ENCODE measurements around the gene AFTPH.

Gene AFTPH

GRCh38 chr2:64593035-64593655 is 69.0 kb downstream of the AFTPH start:
- DNase-seq = no peak

DNA sequence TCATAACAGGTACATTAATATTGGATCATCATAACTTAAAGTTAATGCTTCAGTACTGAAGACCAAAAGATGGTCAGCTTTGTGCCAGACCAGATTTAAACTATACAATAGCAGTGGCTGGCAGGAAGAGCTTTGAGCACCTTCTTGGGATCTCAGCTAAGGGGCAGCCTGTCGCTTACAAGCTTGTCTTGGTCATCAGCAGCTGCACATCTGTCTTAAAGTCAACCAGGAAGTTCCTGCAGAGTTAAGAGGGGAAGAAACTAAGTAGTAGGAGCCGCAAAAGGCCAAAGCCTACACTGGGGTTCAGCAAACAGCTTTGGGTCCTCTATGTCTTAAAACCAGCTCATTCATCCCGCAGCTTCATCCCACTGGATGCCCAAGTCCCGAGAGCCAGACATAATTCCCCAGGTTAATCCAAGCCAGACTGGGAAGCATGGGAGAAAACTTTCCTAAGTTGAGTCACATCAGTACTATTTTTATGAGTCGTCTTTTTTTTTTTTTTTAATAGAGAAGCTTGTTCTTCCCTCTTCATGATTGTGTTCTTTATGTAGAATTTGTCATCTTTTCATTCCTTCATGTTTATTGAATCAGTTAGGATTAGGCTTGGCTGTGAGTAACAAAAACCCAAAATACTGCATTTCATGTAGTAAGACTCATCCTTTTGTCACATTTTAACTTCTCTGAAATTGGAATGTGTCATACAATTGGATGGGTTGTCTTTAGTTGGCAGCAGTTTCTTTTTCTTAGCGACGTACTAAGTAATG is 70.3 kb downstream of the AFTPH start:
- DNase-seq = peak; percentile 29

DNA sequence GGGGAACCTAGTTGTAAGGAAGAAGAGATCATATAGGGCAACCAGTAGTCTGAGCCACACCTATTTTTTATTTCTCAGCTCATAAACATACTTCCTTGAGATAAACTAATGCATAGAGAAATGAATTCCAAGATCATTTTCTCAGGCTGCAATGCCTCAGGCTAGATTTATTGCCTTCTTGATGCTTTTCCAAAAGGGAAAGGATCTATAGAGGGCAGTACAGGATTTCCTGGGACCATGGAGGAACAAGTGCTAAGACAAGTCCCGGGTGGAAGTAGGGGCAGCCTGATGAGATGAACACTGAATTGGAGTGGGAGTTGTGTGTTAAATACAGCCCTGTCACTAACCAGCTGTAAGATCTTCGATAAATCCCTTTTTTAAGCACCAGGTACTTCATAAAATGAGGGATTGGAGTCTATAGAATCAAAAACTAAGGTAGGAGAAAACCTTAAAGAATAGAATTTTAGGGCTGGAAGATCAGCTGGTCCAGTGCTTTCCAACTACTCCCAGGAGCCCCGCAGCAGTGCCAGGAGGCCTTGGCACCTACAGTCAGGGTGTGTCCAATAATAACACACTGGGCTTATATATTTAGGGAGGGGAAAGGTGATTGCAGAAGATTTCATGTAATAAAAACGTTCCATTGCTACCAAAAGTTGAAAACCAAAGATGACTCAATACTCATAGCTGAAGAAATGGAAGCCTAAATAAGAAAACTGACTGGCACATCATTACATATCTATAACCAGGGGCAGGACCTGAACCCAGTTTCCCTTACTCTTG is 71.5 kb downstream of the AFTPH start:
- no peak for DNase-seq

- no peak for DNase-seq
Observed at GRCh38 chr2:64598226-64598625, 74.1 kb downstream of the AFTPH start.

DNA sequence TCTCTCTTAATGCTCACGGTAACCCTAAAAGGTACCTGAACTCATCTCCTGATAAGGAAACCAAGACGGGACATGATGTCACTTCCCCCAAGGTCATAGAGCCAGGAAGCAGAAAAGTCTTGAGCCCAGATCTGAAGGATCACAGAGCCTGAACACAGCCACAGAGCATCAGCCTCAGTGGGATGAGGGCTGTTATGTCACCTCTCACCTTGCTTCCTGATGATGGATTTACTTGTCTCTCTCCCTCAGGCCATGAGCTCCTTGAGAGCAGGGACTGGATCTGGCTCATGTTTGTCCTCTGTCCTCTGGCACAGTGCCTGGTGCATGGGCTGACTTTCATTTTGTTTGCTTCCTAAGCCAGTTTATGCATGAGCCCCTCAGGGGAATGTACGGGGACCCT is 75.3 kb downstream of the AFTPH start:
- DNase-seq = no peak

GRCh38 chr2:64601034-64601754 is 77.1 kb downstream of the AFTPH start:
- DNase-seq = no peak

DNA sequence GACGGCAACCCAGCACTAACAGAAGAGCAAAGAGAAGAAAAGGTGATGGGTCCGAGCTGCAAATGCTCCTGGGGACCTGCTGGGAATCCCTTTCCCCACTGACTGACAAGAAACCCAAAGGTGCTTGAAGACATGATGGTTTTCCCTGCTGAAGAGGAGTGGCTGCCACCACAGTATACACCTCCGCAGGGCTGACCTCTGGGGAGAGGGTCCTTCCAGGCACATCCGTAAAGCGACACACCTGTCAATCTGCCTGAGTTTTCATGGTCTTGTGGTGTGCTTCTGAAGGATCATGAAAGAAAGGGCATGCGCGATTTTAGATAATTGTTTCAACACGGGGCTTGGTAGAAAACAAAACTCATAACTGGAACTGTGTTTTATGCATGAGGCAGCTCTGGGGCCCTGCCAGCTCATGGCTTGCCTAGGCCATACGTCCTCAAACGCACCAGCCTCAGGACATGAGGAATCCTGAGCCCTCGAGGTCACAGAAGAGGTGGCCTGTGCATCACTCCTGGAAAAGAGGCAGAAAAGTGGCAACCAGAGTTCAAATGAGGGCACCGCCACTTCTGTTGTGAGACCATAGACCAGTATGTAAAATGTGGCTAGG is 77.8 kb downstream of the AFTPH start:
- no peak for DNase-seq

DNA sequence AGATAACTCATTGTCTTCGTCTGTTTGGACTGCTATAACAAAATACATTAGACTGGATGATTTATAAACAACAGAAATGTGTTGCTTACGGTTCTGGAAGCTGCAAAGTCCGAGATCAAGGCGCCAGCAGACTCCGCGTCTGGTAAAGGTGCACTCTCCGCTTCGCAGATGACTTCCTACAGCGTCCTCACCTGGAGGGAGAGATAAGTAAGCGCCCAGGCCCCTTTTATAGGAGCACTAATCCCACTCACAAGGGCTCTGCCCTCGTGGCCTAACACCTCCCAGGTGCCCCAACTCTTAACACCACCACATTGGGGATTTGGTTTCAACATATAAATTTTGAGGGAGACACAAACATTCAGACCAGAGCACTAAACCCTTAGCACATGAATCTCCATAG is 78.3 kb downstream of the AFTPH start:
- DNase-seq = no peak

DNA sequence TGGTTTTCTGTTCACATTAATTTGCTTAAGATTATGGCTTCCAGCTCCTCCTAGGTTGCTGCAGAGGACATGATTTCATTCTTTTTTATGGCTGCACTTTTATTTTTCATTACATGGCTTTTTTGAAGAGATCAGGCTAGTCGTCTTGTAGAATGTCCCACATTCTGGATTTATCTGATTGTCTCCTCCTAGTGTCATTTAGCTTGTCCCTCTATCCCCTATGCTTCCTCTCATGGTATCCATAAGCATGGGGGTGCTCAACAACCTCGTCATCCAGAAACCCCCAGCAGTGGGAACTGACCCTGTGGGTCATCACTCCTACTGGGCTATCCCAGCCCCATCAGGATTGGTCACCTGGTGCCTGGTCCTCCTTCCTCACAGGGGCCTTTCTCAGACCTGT is 80.0 kb downstream of the AFTPH start:
- DNase-seq = no peak

GRCh38 chr2:64605026-64605471 is 80.9 kb downstream of the AFTPH start:
- no peak for DNase-seq

GRCh38 chr2:64605991-64606478 is 81.9 kb downstream of the AFTPH start:
- no peak for DNase-seq

- DNase-seq = peak; percentile 97
Observed at GRCh38 chr2:64606479-64607363, 82.6 kb downstream of the AFTPH start.

GRCh38 chr2:64607381-64608304 is 83.5 kb downstream of the AFTPH start:
- peak; percentile 33 for DNase-seq

DNA sequence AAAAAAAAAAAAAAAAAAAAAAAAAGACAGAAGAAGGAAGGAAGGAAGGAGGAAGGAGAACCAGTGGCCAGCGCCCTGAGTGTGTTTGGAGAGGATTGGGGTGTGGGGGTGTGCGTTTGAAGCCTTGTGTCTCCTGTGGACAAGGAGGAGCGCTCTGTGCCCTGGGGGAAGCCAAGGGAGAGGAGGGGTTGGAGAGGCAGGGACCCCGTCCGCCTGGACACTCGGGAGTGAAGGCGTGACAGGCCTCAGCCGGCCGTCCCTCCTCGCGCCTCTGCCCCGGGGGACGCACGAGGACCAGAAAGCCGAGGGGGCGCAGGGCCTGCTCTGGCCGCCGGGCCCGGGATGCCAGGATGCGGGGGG is 84.7 kb downstream of the AFTPH start:
- peak; percentile 55 for DNase-seq

DNA sequence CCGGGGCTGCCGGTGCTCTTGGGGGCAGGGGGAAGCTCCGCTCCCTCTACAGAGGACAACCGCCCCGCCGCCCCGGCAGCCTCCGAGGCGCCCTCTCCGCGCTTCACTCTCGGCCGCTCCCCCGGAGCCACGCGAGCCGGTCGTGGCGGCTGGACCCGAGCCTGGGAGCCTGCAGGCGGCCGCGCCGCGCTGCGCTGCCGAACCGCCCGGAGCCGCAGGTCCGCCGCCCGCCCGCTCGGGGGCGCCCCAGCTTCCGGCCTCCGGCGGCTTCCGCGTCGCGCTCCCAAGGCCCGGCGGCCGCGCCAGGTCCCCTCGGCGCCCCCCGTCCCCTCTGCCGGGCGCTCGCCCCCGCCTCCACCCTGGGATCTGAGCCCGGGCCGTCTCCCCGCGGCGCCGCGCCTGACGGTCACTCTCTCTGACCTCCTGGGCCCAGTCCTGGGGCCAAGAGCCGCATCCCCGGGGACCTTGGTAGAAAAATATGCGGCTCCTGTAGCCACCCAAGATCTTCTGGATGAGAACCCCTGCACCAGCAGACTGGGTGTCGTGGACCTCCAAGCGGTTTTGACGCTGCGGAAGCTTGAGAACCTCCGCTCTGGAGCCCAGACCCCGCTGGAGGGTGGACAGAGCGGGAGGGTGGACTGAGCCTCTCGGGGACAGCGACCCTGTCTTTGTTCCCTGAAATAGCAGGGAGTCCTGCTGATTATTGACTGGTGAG is 85.3 kb downstream of the AFTPH start:
- peak; percentile 88 for DNase-seq

GRCh38 chr2:64609942-64610281 is 85.8 kb downstream of the AFTPH start:
- no peak for DNase-seq

DNA sequence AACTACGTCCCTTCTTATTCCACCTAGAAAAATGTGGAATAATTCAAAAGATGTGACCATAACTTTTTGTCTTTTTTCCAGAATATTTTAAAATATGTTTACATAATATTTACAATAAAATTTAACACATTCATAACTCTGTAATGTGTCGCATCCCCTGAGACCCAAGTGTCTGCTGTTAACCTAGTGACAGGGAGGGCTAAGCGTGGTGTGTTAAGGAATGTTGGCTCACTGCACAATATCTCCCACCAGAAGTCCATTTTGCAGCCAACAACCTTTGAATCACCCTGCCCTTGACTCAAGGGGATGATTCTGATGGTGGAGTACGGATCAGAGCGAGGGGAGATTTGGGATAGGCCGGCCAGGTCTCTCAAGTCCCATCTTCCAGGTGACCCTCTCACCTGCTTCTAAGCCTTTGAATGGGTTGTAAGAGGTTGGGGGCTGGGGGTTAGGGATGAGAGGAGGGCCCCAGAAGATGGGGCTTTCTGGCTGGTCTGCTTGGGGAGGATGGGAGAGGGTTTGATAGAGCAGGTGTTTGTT is 86.3 kb downstream of the AFTPH start:
- no peak for DNase-seq

GRCh38 chr2:64612575-64613195 is 88.6 kb downstream of the AFTPH start:
- DNase-seq = no peak

DNA sequence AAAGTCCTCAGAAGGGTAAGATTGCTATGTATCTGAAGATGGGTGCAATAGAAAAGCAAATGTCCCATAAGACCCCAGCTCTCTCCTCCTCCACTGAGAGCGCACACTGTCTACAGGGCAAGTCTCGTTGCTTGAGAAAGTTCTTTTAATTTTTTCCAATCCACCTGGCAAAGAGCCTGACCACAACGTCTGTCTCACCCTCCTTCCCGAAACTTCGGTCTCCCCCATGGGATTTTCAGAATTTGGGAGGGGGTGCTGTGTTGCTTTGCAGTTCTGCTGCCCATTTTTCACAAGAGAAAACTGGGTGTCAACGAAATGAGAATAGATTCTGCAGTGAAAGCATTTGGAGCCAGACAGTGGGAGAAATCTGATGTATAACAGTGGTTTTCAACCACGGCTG is 89.1 kb downstream of the AFTPH start:
- DNase-seq = no peak
